Hindlimb muscle (tissue), 1 donor: Measurements from ENCODE around the gene WHRN. TPM values are rescaled to one million over a fixed set of nuclear protein-coding genes. Genes with fewer than 3 reads are reported as not detected.

Experiments
- DNase-seq: peaks from one replicate; pipeline ENCODE4 v3.0.0-alpha.2; 2013
- polyA plus RNA-seq: library from polyadenylated mRNA; unstranded; fragments of 120-200 nt; gene quantifications from one replicate; pipeline ENCODE4 v1.2.1, GENCODE V29; 2013; ENCODE audit not compliant: insufficient read length

Gene WHRN
- polyA plus RNA-seq, 1 donor = 2.1 TPM

GRCh38 chr9:114446672-114447450 lies 58.4 kb downstream of the WHRN start:
- no peak for DNase-seq

GRCh38 chr9:114446036-114446435 lies 59.2 kb downstream of the WHRN start:
- no peak for DNase-seq

- DNase-seq = no peak
Measured at GRCh38 chr9:114445616-114446015, 59.7 kb downstream of the WHRN start.

GRCh38 chr9:114442022-114442421 lies 63.3 kb downstream of the WHRN start:
- DNase-seq = no peak

GRCh38 chr9:114437401-114437893 lies 67.8 kb downstream of the WHRN start:
- DNase-seq = no peak

- DNase-seq = peak; percentile 46
Measured at GRCh38 chr9:114434878-114435311, 70.4 kb downstream of the WHRN start.

GRCh38 chr9:114433720-114434255 lies 71.5 kb downstream of the WHRN start:
- DNase-seq = no peak

GRCh38 chr9:114433086-114433485 lies 72.2 kb downstream of the WHRN start:
- no peak for DNase-seq

GRCh38 chr9:114432323-114433067 lies 72.8 kb downstream of the WHRN start:
- no peak for DNase-seq

GRCh38 chr9:114431770-114432169 lies 73.5 kb downstream of the WHRN start:
- no peak for DNase-seq

- DNase-seq = no peak
Measured at GRCh38 chr9:114431003-114431402, 74.3 kb downstream of the WHRN start.

GRCh38 chr9:114430457-114430856 lies 74.8 kb downstream of the WHRN start:
- no peak for DNase-seq

- no peak for DNase-seq
Measured at GRCh38 chr9:114429488-114429887, 75.8 kb downstream of the WHRN start.

GRCh38 chr9:114428466-114428865 lies 76.8 kb downstream of the WHRN start:
- DNase-seq = no peak

GRCh38 chr9:114427644-114428043 lies 77.6 kb downstream of the WHRN start:
- DNase-seq = no peak

GRCh38 chr9:114426046-114426948 lies 79.0 kb downstream of the WHRN start:
- no peak for DNase-seq

GRCh38 chr9:114425126-114425525 lies 80.1 kb downstream of the WHRN start:
- DNase-seq = no peak

- DNase-seq = no peak
Measured at GRCh38 chr9:114424126-114424525, 81.1 kb downstream of the WHRN start.

GRCh38 chr9:114423181-114423580 lies 82.1 kb downstream of the WHRN start:
- DNase-seq = no peak

GRCh38 chr9:114421147-114421546 lies 84.1 kb downstream of the WHRN start:
- no peak for DNase-seq

- DNase-seq = no peak
Measured at GRCh38 chr9:114419796-114420195, 85.5 kb downstream of the WHRN start.

GRCh38 chr9:114418053-114418452 lies 87.2 kb downstream of the WHRN start:
- no peak for DNase-seq
